Activated CD4-positive, CD25-positive, alpha-beta regulatory T cell treated with anti-CD3 and anti-CD28 coated beads, Interleukin-2, amount 50 U/mL, for 24 hours (primary cell): ENCODE data around the gene SH3RF1.

Experiments
- ATAC-seq, 2 donors: fragments of 150-1000 bp; cut with Tn5 transposase; one replicate each; pipeline ENCODE4 v1.10.0; 2021; ENCODE audit warnings: mild to moderate bottlenecking in 1 of 2, moderate library complexity in 1 of 2

Gene SH3RF1

DNA sequence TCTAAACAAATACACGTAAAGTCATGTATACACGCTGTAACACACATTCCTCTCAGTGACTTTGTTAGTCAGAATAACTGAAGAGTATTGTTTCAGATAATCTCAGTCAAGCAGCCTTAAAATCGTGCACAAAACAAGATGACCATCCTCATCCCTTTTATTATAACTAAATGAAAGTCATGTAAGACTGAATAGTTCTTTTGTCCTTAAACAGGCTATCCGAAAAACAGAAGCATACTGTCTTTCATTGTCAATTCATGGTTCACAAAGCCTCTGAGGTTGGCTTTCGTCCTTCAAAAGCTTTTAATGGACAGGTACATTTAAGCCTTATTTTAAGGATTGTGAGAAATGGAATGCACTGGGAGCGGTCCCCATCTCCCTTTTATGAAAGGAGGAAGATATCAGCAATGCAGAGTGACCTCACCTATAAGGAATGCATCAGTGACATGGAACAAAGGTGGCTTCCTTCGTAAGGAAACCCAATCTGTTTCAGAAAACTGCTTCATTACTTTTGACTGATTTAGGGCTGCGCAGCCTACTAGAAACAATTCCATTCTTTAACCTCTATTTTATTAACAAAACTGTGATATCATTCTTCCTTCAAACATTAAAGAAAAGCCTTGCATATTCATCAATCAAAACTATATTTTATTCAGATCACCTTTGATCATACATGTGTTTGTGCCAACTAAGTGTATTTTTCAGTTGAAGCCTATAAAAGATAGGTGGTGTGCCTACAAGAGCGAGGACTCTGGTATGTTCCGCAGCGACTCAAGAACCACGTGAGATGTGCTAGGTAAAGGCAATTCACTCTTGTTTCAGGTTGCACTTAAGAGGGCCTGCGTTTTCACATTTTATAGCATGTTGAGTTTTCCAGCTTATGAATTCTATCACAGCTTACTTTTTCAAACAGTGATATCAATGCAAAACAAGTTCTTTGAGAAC lies 19.2 kb downstream of the SH3RF1 start:
- ATAC-seq, result no peak

GRCh38 chr4:169250796-169251195 lies 20.0 kb downstream of the SH3RF1 start:
- ATAC-seq, result no peak

GRCh38 chr4:169249999-169250398 lies 20.8 kb downstream of the SH3RF1 start:
- ATAC-seq, result no peak

DNA sequence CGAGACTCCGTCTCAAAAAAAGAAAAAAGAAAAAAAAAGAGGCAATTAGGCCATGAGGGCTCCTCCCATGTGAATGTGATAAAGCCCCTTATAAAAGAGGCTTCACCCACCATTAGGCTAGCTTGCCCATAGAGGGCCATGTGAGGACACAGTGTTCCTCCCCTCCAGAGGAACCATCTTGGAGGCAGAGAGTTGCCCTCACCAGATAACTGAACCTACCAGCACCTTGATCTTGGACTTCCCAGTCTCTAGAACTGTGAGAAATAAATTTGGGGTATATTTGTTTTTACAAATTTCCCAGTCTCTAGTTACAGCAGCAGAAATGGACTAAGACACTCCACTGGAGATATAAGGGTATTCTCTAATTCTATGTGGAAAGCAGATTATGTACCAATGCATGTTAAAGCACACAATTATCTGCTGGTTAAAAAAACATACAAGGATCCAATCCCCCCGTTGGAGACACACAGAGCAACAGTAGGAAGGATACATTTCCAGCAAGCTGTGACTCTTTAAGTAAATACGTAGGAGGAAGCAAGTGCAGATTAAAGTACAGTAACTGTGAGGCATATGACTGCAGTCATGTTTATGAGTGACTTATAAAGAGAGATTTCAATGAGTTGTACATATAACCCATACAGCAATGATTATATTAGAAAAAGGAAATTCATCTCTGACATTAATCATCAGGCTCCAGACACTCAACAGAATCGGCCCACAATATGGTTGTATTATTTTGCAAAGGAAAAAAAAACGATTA lies 21.4 kb downstream of the SH3RF1 start:
- no peak for ATAC-seq

DNA sequence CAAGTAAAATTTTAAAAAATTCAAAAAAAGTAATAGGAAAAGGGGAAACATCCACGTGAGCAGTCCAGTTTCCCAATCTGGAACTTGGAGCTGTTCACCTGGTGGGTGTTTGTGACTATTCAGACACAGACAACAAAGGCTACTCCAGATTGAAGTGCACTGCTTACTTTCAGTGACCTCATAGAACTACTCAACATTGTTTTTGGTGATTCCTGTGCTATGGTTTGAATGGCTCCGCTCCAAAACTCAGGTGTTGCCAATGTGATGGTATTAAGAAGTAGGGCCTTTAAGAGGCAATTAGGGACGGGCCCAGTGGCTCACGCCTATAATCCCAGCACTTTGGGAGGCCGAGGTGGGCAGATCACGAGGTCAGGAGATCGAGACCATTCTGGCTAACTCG lies 22.1 kb downstream of the SH3RF1 start:
- ATAC-seq, result no peak

GRCh38 chr4:169246957-169247396 lies 23.8 kb downstream of the SH3RF1 start:
- ATAC-seq, result no peak

- ATAC-seq, result no peak
Measured at GRCh38 chr4:169246279-169246678, 24.5 kb downstream of the SH3RF1 start.

DNA sequence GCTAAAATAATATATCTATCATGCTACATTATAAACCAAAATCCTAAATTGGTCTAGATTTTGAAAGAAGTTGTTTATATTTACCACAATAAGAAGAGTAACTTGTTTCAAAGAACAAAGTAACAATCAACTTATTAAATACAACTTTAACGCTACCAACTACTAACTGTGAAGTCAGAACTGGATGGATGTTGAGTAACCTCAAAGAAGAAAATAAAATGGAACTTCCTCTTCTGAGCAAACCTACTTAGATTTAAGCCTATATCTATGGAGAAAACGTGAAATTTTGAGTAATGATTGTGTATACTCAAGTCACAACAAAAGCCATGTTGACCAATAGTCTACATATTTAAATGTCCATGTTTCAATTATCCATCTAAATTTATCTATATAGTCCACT lies 25.7 kb downstream of the SH3RF1 start:
- no peak for ATAC-seq

DNA sequence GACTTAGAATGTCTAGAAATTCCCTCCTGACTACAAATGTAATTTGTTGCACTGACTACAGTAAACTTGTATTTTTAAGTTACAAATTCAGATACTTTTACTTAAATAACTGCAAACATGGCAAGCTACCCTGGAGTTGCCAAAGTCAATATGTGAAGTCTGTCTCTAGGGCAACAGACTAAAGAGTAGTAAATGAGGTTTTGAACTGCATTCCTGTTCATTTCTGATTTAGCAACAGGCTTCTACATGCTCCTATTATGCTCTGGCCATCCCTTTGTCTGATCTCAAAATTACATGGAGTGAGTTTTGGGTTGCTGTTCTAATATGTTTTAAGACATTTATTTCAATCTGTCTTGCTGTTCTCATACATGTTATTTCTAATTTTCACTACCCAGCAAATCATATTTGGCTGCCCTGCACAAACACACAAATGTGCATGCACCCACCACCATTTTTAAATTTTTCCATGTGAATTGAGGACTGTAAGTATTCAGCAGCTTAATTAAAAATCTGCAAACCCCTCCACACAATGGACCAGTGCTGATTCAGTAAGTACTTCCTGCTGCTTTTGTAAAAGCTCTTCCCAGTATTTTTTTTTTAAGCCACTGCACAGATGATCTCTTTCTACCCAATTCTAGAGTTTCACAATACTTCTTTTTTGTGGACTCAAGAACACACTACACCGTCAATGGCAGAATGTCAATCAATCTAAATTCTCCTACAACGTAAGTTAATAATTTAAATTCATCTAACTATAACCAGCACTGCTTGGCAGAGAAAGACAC lies 26.7 kb downstream of the SH3RF1 start:
- no peak for ATAC-seq

- ATAC-seq, result no peak
Measured at GRCh38 chr4:169241464-169241863, 29.3 kb downstream of the SH3RF1 start.

GRCh38 chr4:169239221-169239905 lies 31.4 kb downstream of the SH3RF1 start:
- ATAC-seq, result no peak

GRCh38 chr4:169238445-169238844 lies 32.3 kb downstream of the SH3RF1 start:
- ATAC-seq, result no peak

GRCh38 chr4:169236873-169237626 lies 33.7 kb downstream of the SH3RF1 start:
- no peak for ATAC-seq

- no peak for ATAC-seq
Measured at GRCh38 chr4:169236078-169236477, 34.7 kb downstream of the SH3RF1 start.

GRCh38 chr4:169234137-169234855 lies 36.5 kb downstream of the SH3RF1 start:
- no peak for ATAC-seq

DNA sequence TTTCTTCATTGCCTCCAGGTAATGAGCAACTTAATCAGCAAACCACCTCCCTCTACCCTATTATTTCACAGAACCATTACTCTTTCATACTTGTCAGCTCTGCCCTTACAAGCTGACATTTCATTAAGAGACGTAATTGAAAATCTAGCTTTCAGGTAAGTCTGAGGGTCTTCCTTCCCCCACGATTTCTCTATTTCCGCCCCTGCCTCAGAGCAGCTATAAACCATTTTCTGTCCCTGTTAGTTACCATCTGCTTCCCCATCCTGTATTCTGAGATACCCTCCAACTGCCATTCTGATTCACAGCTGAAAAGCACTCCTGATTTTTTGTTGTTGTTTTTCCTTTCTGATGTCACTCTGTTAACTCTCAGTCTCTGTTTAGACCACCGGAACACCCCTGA lies 37.1 kb downstream of the SH3RF1 start:
- ATAC-seq, result no peak

GRCh38 chr4:169231647-169232262 lies 39.0 kb downstream of the SH3RF1 start:
- no peak for ATAC-seq

GRCh38 chr4:169229571-169230028 lies 41.2 kb downstream of the SH3RF1 start:
- ATAC-seq, result no peak

DNA sequence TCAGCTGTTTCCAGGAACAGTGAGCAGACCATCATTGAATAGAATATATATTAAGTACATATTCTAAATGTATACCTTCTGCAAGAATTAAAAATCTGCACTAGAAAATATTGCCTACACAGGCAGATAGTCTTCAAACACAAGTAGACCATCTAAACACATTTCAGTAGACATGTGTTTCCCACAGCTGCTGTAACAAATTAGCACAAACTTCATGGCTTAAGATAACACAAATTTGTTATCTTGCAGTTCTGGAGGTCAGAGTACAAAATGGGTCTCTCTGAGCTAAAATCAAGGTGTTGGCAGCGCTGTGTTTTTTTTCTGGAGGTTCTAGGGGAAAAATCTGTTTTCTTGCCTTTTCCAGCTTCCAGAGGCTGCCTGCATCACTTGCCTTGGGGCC lies 42.7 kb downstream of the SH3RF1 start:
- no peak for ATAC-seq

- no peak for ATAC-seq
Measured at GRCh38 chr4:169226565-169226964, 44.2 kb downstream of the SH3RF1 start.
